Esophagus muscularis mucosa (tissue), 3 donors: Measurements from ENCODE around the gene SPSB1.

Source experiments
- POLR2A ChIP-seq: fragments of 450-650 bp; IDR thresholded peaks from one replicate; pipeline ENCODE4 v1.6.1; 2017; ENCODE audit warnings: antibody characterized with exemption, moderate library complexity, mild to moderate bottlenecking, low read depth
- POLR2AphosphoS5 ChIP-seq, 2 donors: sonication (generic); formaldehyde crosslinking; IDR thresholded peaks; one replicate each; pipeline ENCODE4 v1.6.1; 2017; ENCODE audit warnings: antibody characterized with exemption in 2 of 2
- TF ChIP-seq, protein P1 (sequence below), 3 experiments: fragments of 200-600 bp in 2 of 3; fragments of 450-650 bp in 1 of 3; sonication (generic) in 2 of 3; IDR thresholded peaks; one replicate each; pipeline ENCODE4 v1.5.1; 2017 to 2019; ENCODE audit warnings: antibody characterized with exemption in 3 of 3, mild to moderate bottlenecking in 2 of 3, moderate library complexity in 1 of 3

DNA sequence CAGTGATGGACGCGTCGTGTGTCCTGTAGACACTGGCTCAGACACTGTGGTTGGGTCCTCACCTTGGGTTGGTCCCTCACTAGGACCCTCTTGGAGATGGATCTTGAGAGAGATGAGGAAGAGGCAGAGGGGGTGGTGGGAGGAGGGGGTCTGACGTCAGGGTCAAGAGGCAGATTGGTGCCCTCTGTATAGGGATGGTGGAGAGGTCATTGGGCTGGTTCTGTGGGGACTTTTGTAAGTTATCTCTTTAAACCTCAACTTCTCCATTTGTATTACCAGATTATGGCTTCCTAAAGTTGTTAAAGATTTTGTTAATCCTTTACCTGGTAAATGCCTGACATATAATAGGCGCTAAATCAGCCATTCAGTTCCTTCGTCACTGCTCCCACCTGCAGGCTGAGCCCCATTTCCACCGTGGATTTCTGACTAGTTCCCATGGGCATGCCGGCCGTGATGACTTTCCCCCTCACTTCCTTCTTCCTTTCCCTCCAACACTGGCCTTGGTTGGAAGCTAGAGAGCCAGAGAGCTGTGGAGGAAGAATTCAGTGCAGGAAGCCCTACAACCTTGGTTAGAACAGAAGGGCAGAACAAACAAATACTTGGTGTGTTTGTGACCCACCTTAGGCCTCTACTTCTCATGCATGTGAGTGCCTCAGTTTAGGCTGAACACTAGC is 49.5 kb upstream of the SPSB1 start:
- TF ChIP-seq, protein P1, sequence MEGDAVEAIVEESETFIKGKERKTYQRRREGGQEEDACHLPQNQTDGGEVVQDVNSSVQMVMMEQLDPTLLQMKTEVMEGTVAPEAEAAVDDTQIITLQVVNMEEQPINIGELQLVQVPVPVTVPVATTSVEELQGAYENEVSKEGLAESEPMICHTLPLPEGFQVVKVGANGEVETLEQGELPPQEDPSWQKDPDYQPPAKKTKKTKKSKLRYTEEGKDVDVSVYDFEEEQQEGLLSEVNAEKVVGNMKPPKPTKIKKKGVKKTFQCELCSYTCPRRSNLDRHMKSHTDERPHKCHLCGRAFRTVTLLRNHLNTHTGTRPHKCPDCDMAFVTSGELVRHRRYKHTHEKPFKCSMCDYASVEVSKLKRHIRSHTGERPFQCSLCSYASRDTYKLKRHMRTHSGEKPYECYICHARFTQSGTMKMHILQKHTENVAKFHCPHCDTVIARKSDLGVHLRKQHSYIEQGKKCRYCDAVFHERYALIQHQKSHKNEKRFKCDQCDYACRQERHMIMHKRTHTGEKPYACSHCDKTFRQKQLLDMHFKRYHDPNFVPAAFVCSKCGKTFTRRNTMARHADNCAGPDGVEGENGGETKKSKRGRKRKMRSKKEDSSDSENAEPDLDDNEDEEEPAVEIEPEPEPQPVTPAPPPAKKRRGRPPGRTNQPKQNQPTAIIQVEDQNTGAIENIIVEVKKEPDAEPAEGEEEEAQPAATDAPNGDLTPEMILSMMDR (IDR thresholded peaks at IDR 0.05), result no peak
- TF ChIP-seq POLR2A, result no peak
- TF ChIP-seq POLR2AphosphoS5 (IDR thresholded peaks at IDR 0.05), result no peak
